ENCODE data around the gene UBE3D.

The UBE3D gene

GRCh38 chr6:82924799-82925535, 140.7 kb downstream of the UBE3D start:
- no peak for TF ChIP-seq CTCF (conservative IDR thresholded peaks at IDR 0.05; ENCODE audit: low read depth, low read length)
- no peak overlapping the region for H2AFZ ChIP-seq (ENCODE audit: low read depth)
- H3K79me2 ChIP-seq (ENCODE audit: insufficient read depth, low read depth), result no peaks in the 10 kb centered on the region
- H3K27me3 ChIP-seq (ENCODE audit: insufficient read depth, low read depth), result no peaks in the 10 kb centered on the region
- H3K9ac ChIP-seq, result no peak overlapping the region
- H3K4me3 ChIP-seq (IDR thresholded peaks at IDR 0.05; ENCODE audit: insufficient read depth, low read depth, low read length), result no peak overlapping the region
- H3K4me2 ChIP-seq, result no peak overlapping the region
- no peaks in the 10 kb centered on the region for H3K36me3 ChIP-seq (ENCODE audit: insufficient read depth)
- H4K20me1 ChIP-seq (ENCODE audit: insufficient read depth), result no peaks in the 10 kb centered on the region
- no peaks in the 10 kb centered on the region for H3K4me1 ChIP-seq (ENCODE audit: low read depth, poor library complexity, severe bottlenecking)
- H3K27ac ChIP-seq, result no peak overlapping the region

GRCh38 chr6:82921258-82921657, 144.4 kb downstream of the UBE3D start:
- Histone ChIP-seq H3K79me2 (ENCODE audit: insufficient read depth, low read depth) (no peaks in the 10 kb centered on the region), H3K27ac (no peak overlapping the region), H3K4me3 (IDR thresholded peaks at IDR 0.05; ENCODE audit: insufficient read depth, low read depth, low read length) (no peak overlapping the region), H3K4me2 (no peak overlapping the region), H3K36me3 (ENCODE audit: insufficient read depth) (no peaks in the 10 kb centered on the region), H2AFZ (ENCODE audit: low read depth) (no peak overlapping the region), H3K27me3 (ENCODE audit: insufficient read depth, low read depth) (no peaks in the 10 kb centered on the region), H4K20me1 (ENCODE audit: insufficient read depth) (no peaks in the 10 kb centered on the region), H3K9ac (no peak overlapping the region), H3K4me1 (ENCODE audit: low read depth, poor library complexity, severe bottlenecking) (no peaks in the 10 kb centered on the region)
- no peak for TF ChIP-seq CTCF (conservative IDR thresholded peaks at IDR 0.05; ENCODE audit: low read depth, low read length)

DNA sequence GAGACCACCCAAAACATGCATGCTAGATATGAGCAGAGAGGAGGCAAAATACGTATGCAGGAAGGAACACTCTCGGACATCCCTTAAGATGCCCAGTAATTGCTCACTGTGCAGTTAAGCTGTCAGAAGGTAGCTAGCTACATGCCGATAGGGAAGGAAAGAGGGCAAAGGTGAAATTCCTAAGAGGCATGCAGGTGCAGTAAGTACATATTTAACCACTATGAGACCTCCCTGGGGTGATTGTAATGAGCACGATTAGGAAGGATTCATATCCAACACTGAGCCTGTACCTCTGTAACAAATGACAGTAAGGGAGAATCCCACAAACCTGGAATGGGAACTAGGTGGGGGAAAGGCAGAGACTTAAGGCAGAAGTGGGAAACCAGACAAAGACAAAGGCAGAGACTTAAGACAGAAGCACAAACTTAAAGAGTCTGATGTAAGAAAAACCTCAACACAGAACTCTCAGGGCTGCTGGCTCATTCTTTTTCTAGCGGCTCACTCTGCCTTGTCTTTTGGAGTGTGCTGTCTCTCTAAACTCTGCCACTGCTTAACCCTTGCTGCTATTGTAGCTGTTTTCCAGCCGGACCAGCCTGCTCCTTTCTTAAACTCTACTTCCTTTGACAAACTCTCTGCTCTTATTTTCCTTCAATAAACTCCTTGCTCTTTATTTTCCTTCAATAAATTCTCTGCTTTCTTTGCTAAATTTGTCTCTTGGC, 148.1 kb downstream of the UBE3D start:
- no peaks in the 10 kb centered on the region for H3K36me3 ChIP-seq (ENCODE audit: insufficient read depth)
- H3K4me1 ChIP-seq (ENCODE audit: low read depth, poor library complexity, severe bottlenecking), result no peaks in the 10 kb centered on the region
- TF ChIP-seq CTCF (conservative IDR thresholded peaks at IDR 0.05; ENCODE audit: low read depth, low read length), result no peak
- no peak overlapping the region for H3K4me3 ChIP-seq (IDR thresholded peaks at IDR 0.05; ENCODE audit: insufficient read depth, low read depth, low read length)
- H3K9ac ChIP-seq, result no peak overlapping the region
- no peak overlapping the region for H2AFZ ChIP-seq (ENCODE audit: low read depth)
- no peak overlapping the region for H3K27ac ChIP-seq
- H3K4me2 ChIP-seq, result no peak overlapping the region
- no peaks in the 10 kb centered on the region for H3K79me2 ChIP-seq (ENCODE audit: insufficient read depth, low read depth)
- H4K20me1 ChIP-seq (ENCODE audit: insufficient read depth), result no peaks in the 10 kb centered on the region
- no peaks in the 10 kb centered on the region for H3K27me3 ChIP-seq (ENCODE audit: insufficient read depth, low read depth)

- no peaks in the 10 kb centered on the region for H3K4me1 ChIP-seq (ENCODE audit: low read depth, poor library complexity, severe bottlenecking)
Observed at GRCh38 chr6:82915666-82916065, 150.0 kb downstream of the UBE3D start.

More at GRCh38 chr6:82915666-82916065, 150.0 kb downstream of the UBE3D start:
- TF ChIP-seq CTCF (conservative IDR thresholded peaks at IDR 0.05; ENCODE audit: low read depth, low read length), result no peak
- H3K36me3 ChIP-seq (ENCODE audit: insufficient read depth), result no peaks in the 10 kb centered on the region
- no peaks in the 10 kb centered on the region for H3K27me3 ChIP-seq (ENCODE audit: insufficient read depth, low read depth)
- no peaks in the 10 kb centered on the region for H3K79me2 ChIP-seq (ENCODE audit: insufficient read depth, low read depth)
- no peak overlapping the region for H2AFZ ChIP-seq (ENCODE audit: low read depth)
- H3K9ac ChIP-seq, result no peak overlapping the region
- H3K4me2 ChIP-seq, result no peak overlapping the region
- H3K4me3 ChIP-seq (IDR thresholded peaks at IDR 0.05; ENCODE audit: insufficient read depth, low read depth, low read length), result no peak overlapping the region
- no peaks in the 10 kb centered on the region for H4K20me1 ChIP-seq (ENCODE audit: insufficient read depth)
- H3K27ac ChIP-seq, result no peak overlapping the region

Measured in KMS-11 (cell line).